HG03280 (cell line): ENCODE results near the gene OR10H4.
"Not testable (repeated sequence)": the region's sequence is repeated elsewhere in the genome, so short reads cannot be mapped to it uniquely, and the experiment has no call there.

Source experiments
- ATAC-seq: cut with Tn5 transposase; IDR thresholded peaks from one replicate; pipeline ENCODE4 v1.9.1; 2021; ENCODE audit warnings: mild to moderate bottlenecking, moderate library complexity; ENCODE audit not compliant: unreplicated experiment

Gene OR10H4

GRCh38 chr19:15937771-15938170, 11.0 kb upstream of the OR10H4 start:
- no peak for ATAC-seq

- ATAC-seq: no peak
These were observed 4.4 kb upstream of the OR10H4 start for GRCh38 chr19:15944401-15944800.

GRCh38 chr19:15945301-15945700, 3.5 kb upstream of the OR10H4 start:
- no peak for ATAC-seq

GRCh38 chr19:15954820-15955219, 6.0 kb downstream of the OR10H4 start:
- ATAC-seq: no peak

DNA sequence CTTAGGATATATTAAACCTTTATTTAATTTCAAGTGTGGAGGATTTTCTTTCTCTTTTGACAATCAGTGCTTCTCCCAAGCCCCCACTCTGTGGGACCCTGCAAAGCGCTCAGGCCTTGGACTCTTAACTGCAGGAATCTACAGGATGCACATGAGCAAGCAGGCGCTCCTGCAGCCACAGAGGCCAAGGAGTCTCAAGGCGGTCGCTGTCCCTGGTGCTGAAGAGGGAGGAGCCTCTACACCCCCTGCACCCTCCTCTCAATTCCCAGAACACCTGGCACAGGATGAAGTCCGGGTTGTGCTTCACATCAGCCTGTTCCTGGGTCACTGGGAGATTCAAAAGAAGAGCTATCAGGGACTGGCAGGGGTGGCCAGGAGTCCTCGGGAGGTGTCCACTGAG, 13.5 kb downstream of the OR10H4 start:
- ATAC-seq: no peak

- no peak for ATAC-seq
These were observed 15.4 kb downstream of the OR10H4 start for GRCh38 chr19:15964231-15964630.

GRCh38 chr19:15971224-15971780, 22.5 kb downstream of the OR10H4 start:
- ATAC-seq: no peak

DNA sequence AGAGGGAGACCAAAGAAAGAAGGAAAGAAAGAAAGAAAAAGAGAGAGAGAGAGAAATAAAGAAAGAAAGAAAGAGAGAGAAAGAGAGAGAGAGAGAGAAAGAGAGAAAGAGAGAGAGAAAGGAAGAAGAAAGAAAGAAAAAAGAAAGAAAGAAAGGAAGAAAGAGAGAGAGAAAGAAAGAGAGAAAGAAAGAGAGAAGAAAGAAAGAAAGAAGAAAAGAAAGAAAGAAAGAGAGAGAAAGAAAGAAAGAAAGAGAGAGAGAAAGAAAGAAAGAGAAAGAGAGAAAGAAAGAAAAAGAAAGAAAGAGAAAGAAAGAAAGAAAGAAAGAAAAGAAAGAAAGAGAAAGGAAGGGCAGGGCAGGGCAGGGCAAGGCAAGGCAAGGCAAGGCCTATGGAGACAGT, 23.2 kb downstream of the OR10H4 start:
- ATAC-seq: not testable (repeated sequence)

DNA sequence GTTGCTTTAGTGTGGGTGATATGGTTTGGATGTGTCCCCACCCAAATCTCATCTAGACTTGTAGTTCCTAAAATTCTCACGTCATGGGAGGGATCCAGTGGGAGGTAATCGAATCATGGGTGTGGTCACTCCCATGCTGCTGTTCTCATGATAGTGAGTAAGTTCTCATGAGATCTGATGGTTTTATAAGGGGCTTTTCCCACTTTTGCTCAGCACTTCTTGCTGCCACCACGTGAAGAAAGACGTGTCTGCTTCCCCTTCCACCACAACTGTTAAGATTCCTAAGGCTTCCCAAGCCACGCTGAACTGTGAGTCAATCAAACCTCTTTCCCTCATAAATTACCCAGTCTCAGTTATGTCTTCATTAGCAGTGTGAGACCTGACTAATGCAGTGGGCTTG, 26.0 kb downstream of the OR10H4 start:
- ATAC-seq: no peak

GRCh38 chr19:15976836-15977689, 28.3 kb downstream of the OR10H4 start:
- ATAC-seq: no peak

GRCh38 chr19:15977690-15978089, 28.9 kb downstream of the OR10H4 start:
- no peak for ATAC-seq

DNA sequence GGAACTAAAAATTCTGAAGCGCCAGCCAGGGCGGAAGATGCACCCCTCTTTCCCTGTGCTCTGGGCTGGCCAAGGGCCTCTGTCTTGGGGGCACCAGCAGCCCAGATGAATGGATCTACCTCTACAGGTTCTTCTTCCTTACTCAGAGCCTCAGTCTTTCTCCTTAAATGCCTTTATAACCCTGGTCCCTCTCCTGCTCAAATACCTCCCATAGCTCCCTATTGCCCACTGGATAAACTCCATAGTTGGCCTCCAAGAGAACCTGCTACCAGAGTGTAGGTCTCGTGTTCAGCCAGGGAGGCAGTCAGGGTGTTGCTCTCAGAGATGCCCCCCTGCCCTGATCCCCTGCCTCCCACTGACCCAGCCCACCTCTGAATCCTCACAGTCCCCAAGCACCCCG, 30.5 kb downstream of the OR10H4 start:
- ATAC-seq: no peak

DNA sequence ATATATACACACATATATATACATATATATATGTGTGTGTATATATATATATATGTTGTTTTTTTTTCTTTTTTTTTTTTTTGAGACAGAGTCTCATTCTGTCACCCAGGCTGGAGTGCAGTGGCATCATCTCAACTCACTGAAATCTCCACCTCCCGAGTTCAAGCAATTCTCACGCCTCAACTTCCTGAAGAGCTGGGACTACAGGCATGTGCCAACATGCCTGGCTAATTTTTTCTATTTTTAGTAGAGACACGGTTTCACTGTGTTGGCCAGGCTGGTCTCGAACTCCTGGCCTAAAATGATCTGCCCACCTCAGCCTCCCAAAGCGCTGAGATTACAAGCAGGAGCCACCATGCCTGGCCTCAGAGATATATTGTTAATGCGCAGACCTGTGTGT, 37.0 kb downstream of the OR10H4 start:
- not testable (repeated sequence) for ATAC-seq

DNA sequence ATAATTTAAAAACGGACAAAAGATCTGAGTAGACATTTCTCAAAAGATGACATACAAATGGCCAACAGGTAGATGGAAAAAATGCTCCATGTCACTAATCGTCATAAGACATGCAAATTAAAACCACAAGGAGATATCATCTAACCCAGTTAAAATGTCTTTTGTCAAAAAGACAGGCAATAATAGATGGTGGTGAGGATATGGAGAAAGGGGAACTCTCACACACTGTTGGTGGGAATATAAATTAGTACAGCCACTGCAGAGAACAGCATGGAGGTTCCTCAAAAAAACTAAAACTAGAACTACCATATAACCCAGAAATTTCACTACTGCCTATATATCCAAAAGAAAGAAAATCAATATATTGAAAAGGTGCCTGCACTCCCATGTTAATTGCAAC, 37.9 kb downstream of the OR10H4 start:
- no peak for ATAC-seq

DNA sequence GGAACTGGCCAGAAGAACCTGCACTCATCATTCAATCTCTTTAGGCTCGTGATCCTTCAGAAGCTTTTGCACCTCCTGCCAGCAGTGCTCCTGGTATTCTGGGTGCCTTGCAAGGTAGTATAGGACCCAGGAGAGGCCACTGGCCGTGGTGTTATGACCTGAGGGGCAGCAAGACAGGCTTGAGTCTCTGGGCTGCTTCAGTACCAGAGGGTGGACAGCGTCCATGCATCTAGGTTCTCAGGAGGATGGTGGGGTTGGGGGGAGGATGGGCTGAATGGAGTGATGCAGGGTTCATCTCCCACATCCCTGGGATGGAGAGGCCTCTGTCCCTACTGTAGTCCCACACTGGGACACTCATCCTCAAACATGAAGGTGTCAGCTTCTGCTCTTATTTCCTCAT, 41.1 kb downstream of the OR10H4 start:
- no peak for ATAC-seq

GRCh38 chr19:15991602-15992001, 42.8 kb downstream of the OR10H4 start:
- ATAC-seq: no peak

- ATAC-seq: no peak
These were observed 43.2 kb downstream of the OR10H4 start for GRCh38 chr19:15992014-15992413.

DNA sequence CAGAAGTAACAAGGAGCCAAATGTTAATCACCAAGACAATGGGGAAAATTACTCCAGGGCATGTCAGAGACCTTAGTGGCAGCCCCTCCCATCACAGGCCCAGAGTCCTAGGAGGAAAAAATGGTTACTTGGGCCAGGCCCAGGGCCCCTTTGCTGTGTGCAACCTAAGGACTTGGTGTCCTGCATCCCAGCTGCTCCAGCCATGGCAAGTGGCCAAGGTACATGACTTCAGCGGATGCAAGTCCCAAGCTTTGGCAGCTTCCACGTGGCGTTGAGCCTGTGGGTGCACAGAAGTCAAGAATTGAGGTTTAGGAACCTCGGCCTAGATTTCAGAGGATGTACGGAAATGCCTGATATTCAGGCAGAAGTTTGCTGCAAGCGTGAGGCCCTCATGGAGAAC, 46.7 kb downstream of the OR10H4 start:
- ATAC-seq: no peak

- no peak for ATAC-seq
These were observed 49.4 kb downstream of the OR10H4 start for GRCh38 chr19:15998166-15998565.
